HEK293 (cell line): ENCODE results near the gene RNPS1.

Experiments
- FEZF1 ChIP-seq: fragments of 450-650 bp; formaldehyde crosslinking; IDR thresholded peaks from 2 replicates; pipeline ENCODE4 v1.5.1; 2016; ENCODE audit warnings: missing biosample characterization, missing genetic modification characterization
- GLIS1 ChIP-seq: fragments of 450-650 bp; formaldehyde crosslinking; IDR thresholded peaks from 2 replicates; pipeline ENCODE4 v1.5.1; 2016; ENCODE audit warnings: missing biosample characterization, missing genetic modification characterization
- KLF1 ChIP-seq: fragments of 450-650 bp; formaldehyde crosslinking; IDR thresholded peaks from 2 replicates; pipeline ENCODE4 v1.5.1; 2016; ENCODE audit warnings: missing biosample characterization, missing genetic modification characterization
- KLF16 ChIP-seq: fragments of 450-650 bp; formaldehyde crosslinking; IDR thresholded peaks from 2 replicates; pipeline ENCODE4 v1.5.1; 2017; ENCODE audit warnings: missing biosample characterization, missing genetic modification characterization
- SCRT1 ChIP-seq: fragments of 450-650 bp; formaldehyde crosslinking; IDR thresholded peaks from 2 replicates; pipeline ENCODE4 v1.5.1; 2016; ENCODE audit warnings: missing biosample characterization, missing genetic modification characterization, borderline replicate concordance
- SP7 ChIP-seq: fragments of 450-650 bp; formaldehyde crosslinking; IDR thresholded peaks from 2 replicates; pipeline ENCODE4 v1.5.1; 2016; ENCODE audit warnings: missing biosample characterization, missing genetic modification characterization
- ZNF112 ChIP-seq: fragments of 450-650 bp; formaldehyde crosslinking; IDR thresholded peaks from 2 replicates; pipeline ENCODE4 v1.5.0; 2017; ENCODE audit warnings: missing biosample characterization, missing genetic modification characterization
- ZNF146 ChIP-seq: fragments of 450-650 bp; formaldehyde crosslinking; IDR thresholded peaks from 2 replicates; pipeline ENCODE4 v1.5.1; 2016; ENCODE audit warnings: missing biosample characterization, missing genetic modification characterization
- ZNF19 ChIP-seq: fragments of 450-650 bp; formaldehyde crosslinking; IDR thresholded peaks from 2 replicates; pipeline ENCODE4; 2016; ENCODE audit warnings: missing biosample characterization, missing genetic modification characterization, low read depth
- ZNF248 ChIP-seq: fragments of 450-650 bp; formaldehyde crosslinking; IDR thresholded peaks from 2 replicates; pipeline ENCODE4 v1.5.1; 2017; ENCODE audit warnings: missing biosample characterization, missing genetic modification characterization
- ZNF341 ChIP-seq: fragments of 450-650 bp; formaldehyde crosslinking; IDR thresholded peaks from 2 replicates; pipeline ENCODE4; 2016; ENCODE audit warnings: low read depth, missing biosample characterization, missing genetic modification characterization
- ZNF473 ChIP-seq: fragments of 450-650 bp; formaldehyde crosslinking; IDR thresholded peaks from 2 replicates; pipeline ENCODE4 v1.5.1; 2017; ENCODE audit warnings: missing biosample characterization, missing genetic modification characterization
- ZNF660 ChIP-seq: fragments of 450-650 bp; IDR thresholded peaks from 2 replicates; pipeline ENCODE4 v1.5.1; 2018; ENCODE audit warnings: missing biosample characterization, mild to moderate bottlenecking, missing genetic modification characterization
- ZNF677 ChIP-seq: fragments of 450-650 bp; IDR thresholded peaks from 2 replicates; pipeline ENCODE4 v1.5.0; 2018; ENCODE audit warnings: missing biosample characterization, mild to moderate bottlenecking, missing genetic modification characterization, moderate library complexity
- ZNF768 ChIP-seq: fragments of 450-650 bp; formaldehyde crosslinking; IDR thresholded peaks from 2 replicates; pipeline ENCODE4 v1.5.1; 2018; ENCODE audit warnings: missing biosample characterization, mild to moderate bottlenecking, missing genetic modification characterization
- ZNF830 ChIP-seq: fragments of 450-650 bp; IDR thresholded peaks from 2 replicates; pipeline ENCODE4 v1.5.0; 2018; ENCODE audit warnings: missing biosample characterization, missing genetic modification characterization, low read depth, mild to moderate bottlenecking, moderate library complexity
- ZSCAN30 ChIP-seq: fragments of 450-650 bp; IDR thresholded peaks from 2 replicates; pipeline ENCODE4 v1.5.1; 2018; ENCODE audit warnings: missing biosample characterization, mild to moderate bottlenecking, missing genetic modification characterization, moderate library complexity
- TF ChIP-seq, protein P1 (sequence below): fragments of 450-650 bp; formaldehyde crosslinking; IDR thresholded peaks from 2 replicates; pipeline ENCODE4 v1.5.1; 2016; ENCODE audit warnings: missing biosample characterization, missing genetic modification characterization
- TF ChIP-seq, protein P2 (sequence below): fragments of 450-650 bp; formaldehyde crosslinking; IDR thresholded peaks from 2 replicates; pipeline ENCODE4 v1.5.1; 2016; ENCODE audit warnings: missing biosample characterization, missing genetic modification characterization
- TF ChIP-seq, protein P3 (sequence below): fragments of 450-650 bp; formaldehyde crosslinking; IDR thresholded peaks from 2 replicates; pipeline ENCODE4; 2016; ENCODE audit warnings: missing biosample characterization, missing genetic modification characterization
- TF ChIP-seq, protein P4 (sequence below): fragments of 450-650 bp; formaldehyde crosslinking; conservative IDR thresholded peaks from 2 replicates; pipeline ENCODE4 v1.5.1; 2016; ENCODE audit warnings: low read depth, missing biosample characterization, missing genetic modification characterization
- TF ChIP-seq, protein P5 (sequence below): fragments of 450-650 bp; formaldehyde crosslinking; IDR thresholded peaks from 2 replicates; pipeline ENCODE4 v1.5.1; 2016; ENCODE audit warnings: missing biosample characterization, missing genetic modification characterization
- TF ChIP-seq, protein P6 (sequence below): fragments of 450-650 bp; formaldehyde crosslinking; IDR thresholded peaks from 2 replicates; pipeline ENCODE4 v1.5.1; 2016; ENCODE audit warnings: missing biosample characterization, missing genetic modification characterization
- TF ChIP-seq, protein P7 (sequence below): fragments of 450-650 bp; IDR thresholded peaks from 2 replicates; pipeline ENCODE4 v1.5.1; 2018; ENCODE audit warnings: missing biosample characterization, missing genetic modification characterization
- TF ChIP-seq, protein P8 (sequence below): fragments of 450-650 bp; IDR thresholded peaks from 2 replicates; pipeline ENCODE4 v1.5.1; 2018; ENCODE audit warnings: missing biosample characterization, mild to moderate bottlenecking, missing genetic modification characterization

Gene RNPS1

DNA sequence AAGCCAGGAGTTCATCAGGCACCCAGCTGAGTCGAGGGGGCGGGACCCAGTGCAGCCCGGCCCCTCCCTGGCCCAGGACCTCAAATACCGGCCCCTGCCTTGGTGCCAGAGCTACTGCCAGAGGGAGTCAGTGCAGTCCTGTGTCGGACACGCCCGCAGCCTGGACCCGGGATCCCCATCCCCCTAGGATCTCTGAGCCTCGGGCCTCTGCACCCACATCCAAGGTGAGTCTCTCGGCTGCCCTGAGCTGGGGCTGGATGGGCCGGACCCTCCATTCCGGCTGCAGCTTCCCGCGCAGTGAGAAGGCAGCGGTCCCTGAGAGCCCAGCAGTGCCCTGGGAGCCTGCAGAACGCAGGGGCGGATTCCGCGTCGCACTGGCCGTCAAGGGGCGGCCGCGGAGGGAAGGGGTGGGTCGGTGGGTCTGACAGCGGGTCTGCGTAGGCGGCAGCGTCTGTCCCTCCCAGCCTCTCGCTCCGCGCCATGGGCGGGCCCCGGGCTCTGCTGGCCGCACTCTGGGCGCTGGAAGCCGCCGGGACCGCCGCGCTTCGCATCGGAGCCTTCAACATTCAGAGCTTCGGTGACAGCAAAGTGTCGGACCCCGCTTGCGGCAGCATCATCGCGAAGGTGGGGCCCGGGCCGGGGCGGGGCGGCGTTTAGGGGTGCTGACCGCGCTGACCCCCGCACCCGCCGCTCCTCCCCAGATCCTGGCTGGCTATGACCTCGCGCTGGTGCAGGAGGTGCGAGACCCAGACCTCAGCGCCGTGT is 31.4 kb downstream of the RNPS1 start, which contains the start of gene DNASE1L2 (continued):
- TF ChIP-seq, protein P1, sequence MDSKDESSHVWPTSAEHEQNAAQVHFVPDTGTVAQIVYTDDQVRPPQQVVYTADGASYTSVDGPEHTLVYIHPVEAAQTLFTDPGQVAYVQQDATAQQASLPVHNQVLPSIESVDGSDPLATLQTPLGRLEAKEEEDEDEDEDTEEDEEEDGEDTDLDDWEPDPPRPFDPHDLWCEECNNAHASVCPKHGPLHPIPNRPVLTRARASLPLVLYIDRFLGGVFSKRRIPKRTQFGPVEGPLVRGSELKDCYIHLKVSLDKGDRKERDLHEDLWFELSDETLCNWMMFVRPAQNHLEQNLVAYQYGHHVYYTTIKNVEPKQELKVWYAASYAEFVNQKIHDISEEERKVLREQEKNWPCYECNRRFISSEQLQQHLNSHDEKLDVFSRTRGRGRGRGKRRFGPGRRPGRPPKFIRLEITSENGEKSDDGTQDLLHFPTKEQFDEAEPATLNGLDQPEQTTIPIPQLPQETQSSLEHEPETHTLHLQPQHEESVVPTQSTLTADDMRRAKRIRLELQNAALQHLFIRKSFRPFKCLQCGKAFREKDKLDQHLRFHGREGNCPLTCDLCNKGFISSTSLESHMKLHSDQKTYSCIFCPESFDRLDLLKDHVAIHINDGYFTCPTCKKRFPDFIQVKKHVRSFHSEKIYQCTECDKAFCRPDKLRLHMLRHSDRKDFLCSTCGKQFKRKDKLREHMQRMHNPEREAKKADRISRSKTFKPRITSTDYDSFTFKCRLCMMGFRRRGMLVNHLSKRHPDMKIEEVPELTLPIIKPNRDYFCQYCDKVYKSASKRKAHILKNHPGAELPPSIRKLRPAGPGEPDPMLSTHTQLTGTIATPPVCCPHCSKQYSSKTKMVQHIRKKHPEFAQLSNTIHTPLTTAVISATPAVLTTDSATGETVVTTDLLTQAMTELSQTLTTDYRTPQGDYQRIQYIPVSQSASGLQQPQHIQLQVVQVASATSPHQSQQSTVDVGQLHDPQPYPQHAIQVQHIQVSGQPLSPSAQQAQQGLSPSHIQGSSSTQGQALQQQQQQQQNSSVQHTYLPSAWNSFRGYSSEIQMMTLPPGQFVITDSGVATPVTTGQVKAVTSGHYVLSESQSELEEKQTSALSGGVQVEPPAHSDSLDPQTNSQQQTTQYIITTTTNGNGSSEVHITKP (tag by site-specific recombination), result no peak
- TF ChIP-seq ZNF19, result no peak
- TF ChIP-seq GLIS1 (tag by site-specific recombination), result no peak
- no peak for TF ChIP-seq SP7 (tag by site-specific recombination)
- no peak for TF ChIP-seq ZNF112 (tag by site-specific recombination)
- TF ChIP-seq ZNF830 (tag by site-specific recombination), result no peak
- TF ChIP-seq KLF1 (tag by site-specific recombination), result peak; percentile 54
- TF ChIP-seq, protein P2, sequence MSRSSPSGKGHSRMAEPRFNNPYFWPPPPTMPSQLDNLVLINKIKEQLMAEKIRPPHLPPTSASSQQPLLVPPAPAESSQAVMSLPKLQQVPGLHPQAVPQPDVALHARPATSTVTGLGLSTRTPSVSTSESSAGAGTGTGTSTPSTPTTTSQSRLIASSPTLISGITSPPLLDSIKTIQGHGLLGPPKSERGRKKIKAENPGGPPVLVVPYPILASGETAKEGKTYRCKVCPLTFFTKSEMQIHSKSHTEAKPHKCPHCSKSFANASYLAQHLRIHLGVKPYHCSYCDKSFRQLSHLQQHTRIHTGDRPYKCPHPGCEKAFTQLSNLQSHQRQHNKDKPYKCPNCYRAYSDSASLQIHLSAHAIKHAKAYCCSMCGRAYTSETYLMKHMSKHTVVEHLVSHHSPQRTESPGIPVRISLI (tag by site-specific recombination), result no peak
- TF ChIP-seq, protein P3, sequence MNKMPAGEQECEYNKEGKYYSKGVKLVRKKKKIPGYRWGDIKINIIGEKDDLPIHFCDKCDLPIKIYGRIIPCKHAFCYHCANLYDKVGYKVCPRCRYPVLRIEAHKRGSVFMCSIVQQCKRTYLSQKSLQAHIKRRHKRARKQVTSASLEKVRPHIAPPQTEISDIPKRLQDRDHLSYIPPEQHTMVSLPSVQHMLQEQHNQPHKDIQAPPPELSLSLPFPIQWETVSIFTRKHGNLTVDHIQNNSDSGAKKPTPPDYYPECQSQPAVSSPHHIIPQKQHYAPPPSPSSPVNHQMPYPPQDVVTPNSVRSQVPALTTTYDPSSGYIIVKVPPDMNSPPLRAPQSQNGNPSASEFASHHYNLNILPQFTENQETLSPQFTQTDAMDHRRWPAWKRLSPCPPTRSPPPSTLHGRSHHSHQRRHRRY (tag by site-specific recombination), result no peak
- TF ChIP-seq, protein P4, sequence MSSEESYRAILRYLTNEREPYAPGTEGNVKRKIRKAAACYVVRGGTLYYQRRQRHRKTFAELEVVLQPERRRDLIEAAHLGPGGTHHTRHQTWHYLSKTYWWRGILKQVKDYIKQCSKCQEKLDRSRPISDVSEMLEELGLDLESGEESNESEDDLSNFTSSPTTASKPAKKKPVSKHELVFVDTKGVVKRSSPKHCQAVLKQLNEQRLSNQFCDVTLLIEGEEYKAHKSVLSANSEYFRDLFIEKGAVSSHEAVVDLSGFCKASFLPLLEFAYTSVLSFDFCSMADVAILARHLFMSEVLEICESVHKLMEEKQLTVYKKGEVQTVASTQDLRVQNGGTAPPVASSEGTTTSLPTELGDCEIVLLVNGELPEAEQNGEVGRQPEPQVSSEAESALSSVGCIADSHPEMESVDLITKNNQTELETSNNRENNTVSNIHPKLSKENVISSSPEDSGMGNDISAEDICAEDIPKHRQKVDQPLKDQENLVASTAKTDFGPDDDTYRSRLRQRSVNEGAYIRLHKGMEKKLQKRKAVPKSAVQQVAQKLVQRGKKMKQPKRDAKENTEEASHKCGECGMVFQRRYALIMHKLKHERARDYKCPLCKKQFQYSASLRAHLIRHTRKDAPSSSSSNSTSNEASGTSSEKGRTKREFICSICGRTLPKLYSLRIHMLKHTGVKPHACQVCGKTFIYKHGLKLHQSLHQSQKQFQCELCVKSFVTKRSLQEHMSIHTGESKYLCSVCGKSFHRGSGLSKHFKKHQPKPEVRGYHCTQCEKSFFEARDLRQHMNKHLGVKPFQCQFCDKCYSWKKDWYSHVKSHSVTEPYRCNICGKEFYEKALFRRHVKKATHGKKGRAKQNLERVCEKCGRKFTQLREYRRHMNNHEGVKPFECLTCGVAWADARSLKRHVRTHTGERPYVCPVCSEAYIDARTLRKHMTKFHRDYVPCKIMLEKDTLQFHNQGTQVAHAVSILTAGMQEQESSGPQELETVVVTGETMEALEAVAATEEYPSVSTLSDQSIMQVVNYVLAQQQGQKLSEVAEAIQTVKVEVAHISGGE (tag by site-specific recombination), result no peak
- TF ChIP-seq ZNF146 (tag by site-specific recombination), result no peak
- no peak for TF ChIP-seq ZNF677 (tag by site-specific recombination)
- TF ChIP-seq ZSCAN30 (tag by site-specific recombination), result no peak
- TF ChIP-seq, protein P5, sequence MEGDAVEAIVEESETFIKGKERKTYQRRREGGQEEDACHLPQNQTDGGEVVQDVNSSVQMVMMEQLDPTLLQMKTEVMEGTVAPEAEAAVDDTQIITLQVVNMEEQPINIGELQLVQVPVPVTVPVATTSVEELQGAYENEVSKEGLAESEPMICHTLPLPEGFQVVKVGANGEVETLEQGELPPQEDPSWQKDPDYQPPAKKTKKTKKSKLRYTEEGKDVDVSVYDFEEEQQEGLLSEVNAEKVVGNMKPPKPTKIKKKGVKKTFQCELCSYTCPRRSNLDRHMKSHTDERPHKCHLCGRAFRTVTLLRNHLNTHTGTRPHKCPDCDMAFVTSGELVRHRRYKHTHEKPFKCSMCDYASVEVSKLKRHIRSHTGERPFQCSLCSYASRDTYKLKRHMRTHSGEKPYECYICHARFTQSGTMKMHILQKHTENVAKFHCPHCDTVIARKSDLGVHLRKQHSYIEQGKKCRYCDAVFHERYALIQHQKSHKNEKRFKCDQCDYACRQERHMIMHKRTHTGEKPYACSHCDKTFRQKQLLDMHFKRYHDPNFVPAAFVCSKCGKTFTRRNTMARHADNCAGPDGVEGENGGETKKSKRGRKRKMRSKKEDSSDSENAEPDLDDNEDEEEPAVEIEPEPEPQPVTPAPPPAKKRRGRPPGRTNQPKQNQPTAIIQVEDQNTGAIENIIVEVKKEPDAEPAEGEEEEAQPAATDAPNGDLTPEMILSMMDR (tag by site-specific recombination), result no peak
- TF ChIP-seq, protein P6, sequence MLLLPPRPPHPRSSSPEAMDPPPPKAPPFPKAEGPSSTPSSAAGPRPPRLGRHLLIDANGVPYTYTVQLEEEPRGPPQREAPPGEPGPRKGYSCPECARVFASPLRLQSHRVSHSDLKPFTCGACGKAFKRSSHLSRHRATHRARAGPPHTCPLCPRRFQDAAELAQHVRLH (tag by site-specific recombination), result no peak
- TF ChIP-seq ZNF341 (tag by site-specific recombination), result no peak
- TF ChIP-seq, protein P7, sequence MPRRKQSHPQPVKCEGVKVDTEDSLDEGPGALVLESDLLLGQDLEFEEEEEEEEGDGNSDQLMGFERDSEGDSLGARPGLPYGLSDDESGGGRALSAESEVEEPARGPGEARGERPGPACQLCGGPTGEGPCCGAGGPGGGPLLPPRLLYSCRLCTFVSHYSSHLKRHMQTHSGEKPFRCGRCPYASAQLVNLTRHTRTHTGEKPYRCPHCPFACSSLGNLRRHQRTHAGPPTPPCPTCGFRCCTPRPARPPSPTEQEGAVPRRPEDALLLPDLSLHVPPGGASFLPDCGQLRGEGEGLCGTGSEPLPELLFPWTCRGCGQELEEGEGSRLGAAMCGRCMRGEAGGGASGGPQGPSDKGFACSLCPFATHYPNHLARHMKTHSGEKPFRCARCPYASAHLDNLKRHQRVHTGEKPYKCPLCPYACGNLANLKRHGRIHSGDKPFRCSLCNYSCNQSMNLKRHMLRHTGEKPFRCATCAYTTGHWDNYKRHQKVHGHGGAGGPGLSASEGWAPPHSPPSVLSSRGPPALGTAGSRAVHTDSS (tag by site-specific recombination), result no peak
- no peak for TF ChIP-seq ZNF660 (tag by site-specific recombination)
- TF ChIP-seq ZNF768, result no peak
- no peak for TF ChIP-seq FEZF1 (tag by site-specific recombination)
- no peak for TF ChIP-seq ZNF248 (tag by site-specific recombination)
- TF ChIP-seq ZNF473 (tag by site-specific recombination), result no peak
- TF ChIP-seq KLF16 (tag by site-specific recombination), result no peak
- TF ChIP-seq SCRT1 (tag by site-specific recombination), result no peak
- TF ChIP-seq, protein P8, sequence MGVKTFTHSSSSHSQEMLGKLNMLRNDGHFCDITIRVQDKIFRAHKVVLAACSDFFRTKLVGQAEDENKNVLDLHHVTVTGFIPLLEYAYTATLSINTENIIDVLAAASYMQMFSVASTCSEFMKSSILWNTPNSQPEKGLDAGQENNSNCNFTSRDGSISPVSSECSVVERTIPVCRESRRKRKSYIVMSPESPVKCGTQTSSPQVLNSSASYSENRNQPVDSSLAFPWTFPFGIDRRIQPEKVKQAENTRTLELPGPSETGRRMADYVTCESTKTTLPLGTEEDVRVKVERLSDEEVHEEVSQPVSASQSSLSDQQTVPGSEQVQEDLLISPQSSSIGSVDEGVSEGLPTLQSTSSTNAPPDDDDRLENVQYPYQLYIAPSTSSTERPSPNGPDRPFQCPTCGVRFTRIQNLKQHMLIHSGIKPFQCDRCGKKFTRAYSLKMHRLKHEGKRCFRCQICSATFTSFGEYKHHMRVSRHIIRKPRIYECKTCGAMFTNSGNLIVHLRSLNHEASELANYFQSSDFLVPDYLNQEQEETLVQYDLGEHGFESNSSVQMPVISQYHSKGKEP, result no peak
